ENCODE measurements around the gene CLDN5.

Gene CLDN5

DNA sequence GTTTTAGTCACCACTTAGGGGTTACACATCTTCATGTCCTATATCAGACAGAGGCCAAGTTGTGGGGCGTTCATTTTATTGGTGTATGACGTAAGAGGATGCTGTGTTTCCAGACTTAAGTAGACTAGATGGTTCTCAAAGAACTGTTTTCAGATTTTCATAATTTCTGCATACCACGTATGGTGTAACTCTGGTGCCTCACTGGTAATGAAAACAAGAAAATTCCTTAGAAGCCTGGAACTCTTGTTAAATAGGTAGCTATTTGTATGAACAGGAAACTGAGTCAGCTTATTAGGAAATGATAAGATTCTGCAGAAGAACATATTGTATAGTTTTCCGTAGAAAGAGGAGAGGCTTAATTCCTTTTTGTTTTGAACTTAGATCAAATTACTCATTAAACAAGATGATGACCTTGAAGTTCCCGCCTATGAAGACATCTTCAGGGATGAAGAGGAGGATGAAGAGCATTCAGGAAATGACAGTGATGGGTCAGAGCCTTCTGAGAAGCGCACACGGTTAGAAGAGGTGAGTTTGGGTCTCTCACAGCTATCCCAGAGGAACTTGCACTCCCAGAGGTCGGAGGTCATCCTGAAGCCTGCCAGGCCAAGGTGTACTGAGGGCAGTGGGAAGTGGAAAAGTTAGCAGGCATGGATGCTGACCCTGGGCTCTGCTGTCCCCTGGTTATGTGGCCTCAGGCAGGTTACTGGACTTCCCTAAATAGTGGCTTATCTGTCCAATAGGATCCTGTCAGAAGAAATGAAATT, 40.5 kb downstream of the CLDN5 start:
- peak; percentile 67 for DNase-seq (ENCODE audit: low read depth, low spot score)
- ChIA-PET POLR2A (no interaction called here), CTCF (interaction anchor here (1.3 kb wide), 1 partner anchor 149 kb away, joined by 3 read pairs; no protein-coding TSS in a partner anchor)
- H3K4me3 ChIP-seq (ENCODE audit: low read depth, low read length): no peak overlapping the region
- TF ChIP-seq, protein P1, sequence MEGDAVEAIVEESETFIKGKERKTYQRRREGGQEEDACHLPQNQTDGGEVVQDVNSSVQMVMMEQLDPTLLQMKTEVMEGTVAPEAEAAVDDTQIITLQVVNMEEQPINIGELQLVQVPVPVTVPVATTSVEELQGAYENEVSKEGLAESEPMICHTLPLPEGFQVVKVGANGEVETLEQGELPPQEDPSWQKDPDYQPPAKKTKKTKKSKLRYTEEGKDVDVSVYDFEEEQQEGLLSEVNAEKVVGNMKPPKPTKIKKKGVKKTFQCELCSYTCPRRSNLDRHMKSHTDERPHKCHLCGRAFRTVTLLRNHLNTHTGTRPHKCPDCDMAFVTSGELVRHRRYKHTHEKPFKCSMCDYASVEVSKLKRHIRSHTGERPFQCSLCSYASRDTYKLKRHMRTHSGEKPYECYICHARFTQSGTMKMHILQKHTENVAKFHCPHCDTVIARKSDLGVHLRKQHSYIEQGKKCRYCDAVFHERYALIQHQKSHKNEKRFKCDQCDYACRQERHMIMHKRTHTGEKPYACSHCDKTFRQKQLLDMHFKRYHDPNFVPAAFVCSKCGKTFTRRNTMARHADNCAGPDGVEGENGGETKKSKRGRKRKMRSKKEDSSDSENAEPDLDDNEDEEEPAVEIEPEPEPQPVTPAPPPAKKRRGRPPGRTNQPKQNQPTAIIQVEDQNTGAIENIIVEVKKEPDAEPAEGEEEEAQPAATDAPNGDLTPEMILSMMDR (IDR thresholded peaks at IDR 0.05; ENCODE audit: insufficient read depth, low read length, missing control alignments): no peak

DNA sequence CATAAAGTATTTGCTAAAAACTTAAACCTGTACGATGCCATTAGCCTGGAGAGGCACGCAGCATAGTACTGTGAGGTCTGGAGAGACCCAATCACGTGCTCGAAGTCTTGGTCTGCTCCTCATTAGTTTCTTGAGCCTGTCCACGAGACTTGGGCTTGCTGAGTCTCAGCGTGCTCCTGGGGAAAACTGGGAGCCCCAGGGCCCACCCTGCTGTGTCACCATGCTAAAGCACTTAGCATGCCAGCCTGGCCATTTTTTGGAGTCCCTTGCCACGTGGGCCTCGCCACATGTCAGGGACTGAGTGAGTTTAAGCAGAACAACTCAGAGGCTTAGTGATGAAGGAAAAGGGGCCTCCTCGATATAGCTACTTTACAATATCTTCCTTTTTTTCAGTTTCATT, 41.9 kb downstream of the CLDN5 start:
- ChIA-PET CTCF (no interaction called here), POLR2A (no interaction called here)
- TF ChIP-seq, protein P1 (IDR thresholded peaks at IDR 0.05; ENCODE audit: insufficient read depth, low read length, missing control alignments): no peak
- DNase-seq (ENCODE audit: low read depth, low spot score): no peak
- no peak overlapping the region for H3K4me3 ChIP-seq (ENCODE audit: low read depth, low read length)

DNA sequence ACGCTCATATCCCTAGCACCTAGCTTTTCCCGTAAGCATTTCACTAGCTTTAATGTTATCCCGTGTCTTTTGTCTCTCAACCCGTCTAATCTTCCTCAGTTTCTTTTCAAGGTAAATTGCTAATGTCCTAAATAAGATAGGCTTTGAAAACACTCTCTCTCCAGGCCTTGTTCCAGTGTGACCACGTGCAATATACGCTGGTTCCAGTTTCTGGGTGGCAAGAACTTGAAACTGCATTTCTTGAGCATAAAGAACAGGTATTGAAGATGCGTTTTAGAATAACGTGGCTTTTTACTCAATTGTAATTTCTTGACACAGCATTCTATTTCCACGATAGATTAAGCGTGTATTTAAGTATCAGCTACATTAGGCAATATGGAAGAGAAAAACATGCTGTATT, 43.4 kb downstream of the CLDN5 start:
- TF ChIP-seq, protein P1 (IDR thresholded peaks at IDR 0.05; ENCODE audit: insufficient read depth, low read length, missing control alignments): no peak
- POLR2A ChIA-PET: no interaction called here
- H3K4me3 ChIP-seq (ENCODE audit: low read depth, low read length): no peak overlapping the region; the same call in 1 of the 2 replicates
- DNase-seq (ENCODE audit: low read depth, low spot score): no peak
- CTCF ChIA-PET: no interaction called here

DNA sequence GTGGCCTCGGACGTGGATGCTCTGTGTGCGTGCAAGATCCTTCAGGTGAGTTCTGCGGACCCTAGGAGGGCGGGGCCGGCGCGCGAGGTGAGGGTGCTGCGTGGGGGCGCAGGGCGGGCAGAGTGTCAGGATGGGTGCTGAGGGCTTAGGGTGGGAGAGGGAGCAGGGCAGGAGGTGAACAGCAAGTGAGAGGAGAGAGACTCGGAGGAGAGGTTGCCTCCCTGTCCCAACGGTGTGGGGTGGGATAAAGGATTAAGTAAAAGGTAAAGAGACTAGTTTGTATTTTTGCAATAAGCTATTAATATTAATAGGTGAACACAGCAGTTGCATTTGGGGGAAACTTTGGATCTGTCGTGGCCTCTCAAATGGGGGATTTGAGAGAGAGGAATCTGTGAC, 44.0 kb downstream of the CLDN5 start:
- ChIA-PET CTCF (interaction anchor here (1.5 kb wide), 1 partner anchor 16 kb away, joined by 3 read pairs; no protein-coding TSS in a partner anchor), POLR2A (interaction anchor here (0.8 to 1.3 kb wide), 3 partner anchors 41 to 335 kb away, joined by 3 to 6 read pairs (median 4); partner anchors contain the start of genes ESS2, HIRA and MRPL40)
- TF ChIP-seq, protein P1 (IDR thresholded peaks at IDR 0.05; ENCODE audit: insufficient read depth, low read length, missing control alignments): no peak
- DNase-seq (ENCODE audit: low read depth, low spot score): no peak
- peak overlapping the region; percentile 82 for H3K4me3 ChIP-seq (ENCODE audit: low read depth, low read length)

DNA sequence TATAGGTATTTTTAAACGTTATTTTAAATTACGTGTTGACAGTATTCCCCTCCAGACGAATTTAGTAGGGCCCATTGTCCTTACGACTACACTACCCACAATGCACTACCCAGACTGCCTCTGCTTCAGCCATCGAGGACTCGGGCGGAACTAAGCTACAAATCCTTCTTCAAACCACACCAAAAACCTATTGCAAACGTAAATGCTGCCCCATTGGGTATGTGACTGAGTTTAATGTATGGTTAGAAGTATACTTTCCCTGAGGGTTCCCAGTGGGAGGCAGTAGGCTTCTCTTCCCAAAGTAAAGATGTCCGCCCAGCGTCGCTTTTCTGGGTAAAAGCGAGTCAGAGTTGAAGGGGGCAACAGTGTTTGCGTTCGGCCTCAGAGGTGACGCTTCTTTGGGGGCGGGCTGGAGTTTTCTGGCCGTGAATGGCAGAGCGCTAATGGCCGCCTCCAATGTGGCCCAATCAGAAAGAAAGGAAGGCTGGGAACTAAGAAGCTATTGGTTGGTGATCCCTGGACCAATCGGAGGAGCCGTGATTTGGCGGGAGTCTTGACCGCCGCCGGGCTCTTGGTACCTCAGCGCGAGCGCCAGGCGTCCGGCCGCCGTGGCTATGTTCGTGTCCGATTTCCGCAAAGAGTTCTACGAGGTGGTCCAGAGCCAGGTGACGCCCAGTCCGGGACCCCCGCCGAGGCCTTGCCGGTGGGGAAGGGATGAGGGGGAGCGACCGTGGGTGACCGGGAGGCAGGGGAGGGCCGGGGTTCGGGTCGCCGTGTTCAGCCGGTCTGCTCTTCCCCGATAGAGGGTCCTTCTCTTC, 44.6 kb downstream of the CLDN5 start, which contains the start of gene CDC45:
CDC45 (plus strand) TSS at position 566 of the 818 bp plus-strand sequence; CDS start at position 615, 49 bp downstream.
- CTCF ChIA-PET: interaction anchor here (1.2 to 3.2 kb wide), 3 partner anchors 17 to 338 kb away, joined by 3 to 19 read pairs (median 3); no protein-coding TSS in a partner anchor
- TF ChIP-seq, protein P1 (IDR thresholded peaks at IDR 0.05; ENCODE audit: insufficient read depth, low read length, missing control alignments): no peak
- H3K4me3 ChIP-seq (ENCODE audit: low read depth, low read length): peak within 1 kb of the TSS; percentile 95
- DNase-seq (ENCODE audit: low read depth, low spot score): peak; percentile 92
- POLR2A ChIA-PET: interaction anchor here (0.8 to 1.3 kb wide), 3 partner anchors 42 to 335 kb away, joined by 3 to 6 read pairs (median 4); partner anchors contain the start of genes ESS2, HIRA and MRPL40

Data from AG04449 (cell line).